Measurements from ENCODE around the gene AGAP1. TPM values are rescaled to one million over a fixed set of nuclear protein-coding genes. Genes with fewer than 3 reads are reported as not detected.

AGAP1 gene
- total RNA-seq, 2 donors from 2014 or later: 16.1 to 40.1 TPM

GRCh38 chr2:235619544-235619943 lies 125.7 kb downstream of the AGAP1 start:
- no peaks in the 10 kb centered on the region for H3K27me3 ChIP-seq (replicated peaks; ENCODE audit: insufficient read depth)
- no peak overlapping the region for H3K4me3 ChIP-seq
- H3K36me3 ChIP-seq: no peaks in the 10 kb centered on the region
- no peak overlapping the region for H3K27ac ChIP-seq
- DNase-seq (ENCODE audit: low spot score): no peak
- TF ChIP-seq CTCF (IDR thresholded peaks at IDR 0.05): no peak
- no peak for TF ChIP-seq POLR2A (IDR thresholded peaks at IDR 0.05)
- no peak for TF ChIP-seq POLR2AphosphoS5 (IDR thresholded peaks at IDR 0.05)
- WGBS: 87% methylated on average over 6 of the region's 6 CpGs
- no peaks in the 10 kb centered on the region for H3K4me1 ChIP-seq (replicated peaks)
- intact Hi-C loops (cut with DNase I): no loop called here
- no peaks in the 10 kb centered on the region for H3K9me3 ChIP-seq

- Histone ChIP-seq H3K27me3 (replicated peaks; ENCODE audit: insufficient read depth) (no peaks in the 10 kb centered on the region), H3K27ac (no peak overlapping the region), H3K4me1 (replicated peaks) (no peaks in the 10 kb centered on the region), H3K9me3 (no peaks in the 10 kb centered on the region), H3K36me3 (no peaks in the 10 kb centered on the region), H3K4me3 (no peak overlapping the region)
- WGBS: 88% methylated on average over 7 of the region's 7 CpGs
- no peak for DNase-seq (ENCODE audit: low spot score)
- intact Hi-C loops (cut with DNase I): no loop called here
- TF ChIP-seq POLR2A (IDR thresholded peaks at IDR 0.05) (no peak), POLR2AphosphoS5 (IDR thresholded peaks at IDR 0.05) (no peak), CTCF (IDR thresholded peaks at IDR 0.05) (no peak)
These were observed 127.9 kb downstream of the AGAP1 start for GRCh38 chr2:235621736-235622135.

DNA sequence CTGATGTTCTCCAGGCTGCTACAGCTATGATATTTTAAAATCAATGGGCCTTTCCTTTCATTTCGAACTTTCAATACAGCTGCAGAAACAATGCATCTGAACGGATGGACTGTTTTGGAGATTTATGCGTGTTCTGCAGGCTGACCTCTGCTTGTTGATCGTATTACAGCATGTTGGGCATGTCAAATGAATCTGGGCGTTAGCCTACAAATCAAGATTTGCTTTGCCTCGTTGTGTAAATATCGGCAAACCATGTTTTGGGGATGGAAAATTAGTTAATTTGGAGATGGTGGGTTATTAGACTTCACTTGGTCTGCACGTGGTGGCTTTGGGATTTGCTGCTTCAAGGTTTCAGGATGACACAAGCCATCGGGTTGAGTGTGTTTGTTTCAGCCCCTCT lies 129.3 kb downstream of the AGAP1 start:
- WGBS: 79% methylated on average over 9 of the region's 9 CpGs
- Histone ChIP-seq H3K9me3 (no peaks in the 10 kb centered on the region), H3K4me3 (no peak overlapping the region), H3K36me3 (no peaks in the 10 kb centered on the region), H3K27me3 (replicated peaks; ENCODE audit: insufficient read depth) (no peaks in the 10 kb centered on the region), H3K27ac (no peak overlapping the region), H3K4me1 (replicated peaks) (no peaks in the 10 kb centered on the region)
- TF ChIP-seq CTCF (IDR thresholded peaks at IDR 0.05) (no peak), POLR2A (IDR thresholded peaks at IDR 0.05) (no peak), POLR2AphosphoS5 (IDR thresholded peaks at IDR 0.05) (no peak)
- intact Hi-C loops (cut with DNase I): no loop called here
- DNase-seq (ENCODE audit: low spot score): no peak

GRCh38 chr2:235623752-235624151 lies 129.9 kb downstream of the AGAP1 start:
- intact Hi-C loops (cut with DNase I): no loop called here
- Histone ChIP-seq H3K27ac (no peak overlapping the region), H3K27me3 (replicated peaks; ENCODE audit: insufficient read depth) (no peaks in the 10 kb centered on the region), H3K9me3 (no peaks in the 10 kb centered on the region), H3K4me3 (no peak overlapping the region), H3K36me3 (no peaks in the 10 kb centered on the region), H3K4me1 (replicated peaks) (no peaks in the 10 kb centered on the region)
- no peak for TF ChIP-seq POLR2AphosphoS5 (IDR thresholded peaks at IDR 0.05)
- TF ChIP-seq CTCF (IDR thresholded peaks at IDR 0.05): no peak
- no peak for TF ChIP-seq POLR2A (IDR thresholded peaks at IDR 0.05)
- DNase-seq (ENCODE audit: low spot score): no peak
- 86% methylated on average over 2 of the region's 2 CpGs for WGBS

GRCh38 chr2:235626658-235627057 lies 132.8 kb downstream of the AGAP1 start:
- Histone ChIP-seq H3K27ac (no peak overlapping the region), H3K27me3 (replicated peaks; ENCODE audit: insufficient read depth) (no peaks in the 10 kb centered on the region), H3K4me3 (no peak overlapping the region), H3K4me1 (replicated peaks) (no peaks in the 10 kb centered on the region), H3K36me3 (no peaks in the 10 kb centered on the region), H3K9me3 (no peaks in the 10 kb centered on the region)
- DNase-seq (ENCODE audit: low spot score): no peak
- intact Hi-C loops (cut with DNase I): no loop called here
- TF ChIP-seq POLR2A (IDR thresholded peaks at IDR 0.05) (no peak), POLR2AphosphoS5 (IDR thresholded peaks at IDR 0.05) (no peak), CTCF (IDR thresholded peaks at IDR 0.05) (no peak)
- WGBS: 94% methylated on average over 5 of the region's 5 CpGs
